ENCODE results near the gene CHMP5.

- TF ChIP-seq EP300 (conservative IDR thresholded peaks at IDR 0.05; ENCODE audit: poor library complexity, severe bottlenecking) (no peak), CTCF (IDR thresholded peaks at IDR 0.05; ENCODE audit: poor library complexity, severe bottlenecking) (no peak), EZH2 (IDR thresholded peaks at IDR 0.05; ENCODE audit: borderline replicate concordance, insufficient read depth, low read length, poor library complexity, severe bottlenecking) (no peak)
These were observed 2.4 kb downstream of the CHMP5 start for GRCh38 chr9:33267151-33267767.
